ENCODE data around the gene RARA. TPM values are rescaled to one million over a fixed set of nuclear protein-coding genes. Genes with fewer than 3 reads are reported as not detected.
"Not testable (repeated sequence)": the region's sequence is repeated elsewhere in the genome, so short reads cannot be mapped to it uniquely, and the experiment has no call there.

The RARA gene
- total and polyA plus RNA-seq, 2 experiments from 2014 or later, result 7.4 to 15.9 TPM

- TF ChIP-seq, protein P1, sequence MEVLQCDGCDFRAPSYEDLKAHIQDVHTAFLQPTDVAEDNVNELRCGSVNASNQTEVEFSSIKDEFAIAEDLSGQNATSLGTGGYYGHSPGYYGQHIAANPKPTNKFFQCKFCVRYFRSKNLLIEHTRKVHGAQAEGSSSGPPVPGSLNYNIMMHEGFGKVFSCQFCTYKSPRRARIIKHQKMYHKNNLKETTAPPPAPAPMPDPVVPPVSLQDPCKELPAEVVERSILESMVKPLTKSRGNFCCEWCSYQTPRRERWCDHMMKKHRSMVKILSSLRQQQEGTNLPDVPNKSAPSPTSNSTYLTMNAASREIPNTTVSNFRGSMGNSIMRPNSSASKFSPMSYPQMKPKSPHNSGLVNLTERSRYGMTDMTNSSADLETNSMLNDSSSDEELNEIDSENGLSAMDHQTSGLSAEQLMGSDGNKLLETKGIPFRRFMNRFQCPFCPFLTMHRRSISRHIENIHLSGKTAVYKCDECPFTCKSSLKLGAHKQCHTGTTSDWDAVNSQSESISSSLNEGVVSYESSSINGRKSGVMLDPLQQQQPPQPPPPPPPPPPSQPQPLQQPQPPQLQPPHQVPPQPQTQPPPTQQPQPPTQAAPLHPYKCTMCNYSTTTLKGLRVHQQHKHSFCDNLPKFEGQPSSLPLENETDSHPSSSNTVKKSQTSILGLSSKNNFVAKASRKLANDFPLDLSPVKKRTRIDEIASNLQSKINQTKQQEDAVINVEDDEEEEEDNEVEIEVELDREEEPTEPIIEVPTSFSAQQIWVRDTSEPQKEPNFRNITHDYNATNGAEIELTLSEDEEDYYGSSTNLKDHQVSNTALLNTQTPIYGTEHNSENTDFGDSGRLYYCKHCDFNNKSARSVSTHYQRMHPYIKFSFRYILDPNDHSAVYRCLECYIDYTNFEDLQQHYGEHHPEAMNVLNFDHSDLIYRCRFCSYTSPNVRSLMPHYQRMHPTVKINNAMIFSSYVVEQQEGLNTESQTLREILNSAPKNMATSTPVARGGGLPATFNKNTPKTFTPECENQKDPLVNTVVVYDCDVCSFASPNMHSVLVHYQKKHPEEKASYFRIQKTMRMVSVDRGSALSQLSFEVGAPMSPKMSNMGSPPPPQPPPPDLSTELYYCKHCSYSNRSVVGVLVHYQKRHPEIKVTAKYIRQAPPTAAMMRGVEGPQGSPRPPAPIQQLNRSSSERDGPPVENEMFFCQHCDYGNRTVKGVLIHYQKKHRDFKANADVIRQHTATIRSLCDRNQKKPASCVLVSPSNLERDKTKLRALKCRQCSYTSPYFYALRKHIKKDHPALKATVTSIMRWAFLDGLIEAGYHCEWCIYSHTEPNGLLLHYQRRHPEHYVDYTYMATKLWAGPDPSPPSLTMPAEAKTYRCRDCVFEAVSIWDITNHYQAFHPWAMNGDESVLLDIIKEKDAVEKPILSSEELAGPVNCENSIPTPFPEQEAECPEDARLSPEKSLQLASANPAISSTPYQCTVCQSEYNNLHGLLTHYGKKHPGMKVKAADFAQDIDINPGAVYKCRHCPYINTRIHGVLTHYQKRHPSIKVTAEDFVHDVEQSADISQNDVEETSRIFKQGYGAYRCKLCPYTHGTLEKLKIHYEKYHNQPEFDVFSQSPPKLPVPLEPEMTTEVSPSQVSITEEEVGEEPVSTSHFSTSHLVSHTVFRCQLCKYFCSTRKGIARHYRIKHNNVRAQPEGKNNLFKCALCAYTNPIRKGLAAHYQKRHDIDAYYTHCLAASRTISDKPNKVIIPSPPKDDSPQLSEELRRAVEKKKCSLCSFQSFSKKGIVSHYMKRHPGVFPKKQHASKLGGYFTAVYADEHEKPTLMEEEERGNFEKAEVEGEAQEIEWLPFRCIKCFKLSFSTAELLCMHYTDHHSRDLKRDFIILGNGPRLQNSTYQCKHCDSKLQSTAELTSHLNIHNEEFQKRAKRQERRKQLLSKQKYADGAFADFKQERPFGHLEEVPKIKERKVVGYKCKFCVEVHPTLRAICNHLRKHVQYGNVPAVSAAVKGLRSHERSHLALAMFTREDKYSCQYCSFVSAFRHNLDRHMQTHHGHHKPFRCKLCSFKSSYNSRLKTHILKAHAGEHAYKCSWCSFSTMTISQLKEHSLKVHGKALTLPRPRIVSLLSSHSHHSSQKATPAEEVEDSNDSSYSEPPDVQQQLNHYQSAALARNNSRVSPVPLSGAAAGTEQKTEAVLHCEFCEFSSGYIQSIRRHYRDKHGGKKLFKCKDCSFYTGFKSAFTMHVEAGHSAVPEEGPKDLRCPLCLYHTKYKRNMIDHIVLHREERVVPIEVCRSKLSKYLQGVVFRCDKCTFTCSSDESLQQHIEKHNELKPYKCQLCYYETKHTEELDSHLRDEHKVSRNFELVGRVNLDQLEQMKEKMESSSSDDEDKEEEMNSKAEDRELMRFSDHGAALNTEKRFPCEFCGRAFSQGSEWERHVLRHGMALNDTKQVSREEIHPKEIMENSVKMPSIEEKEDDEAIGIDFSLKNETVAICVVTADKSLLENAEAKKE (CRISPR knock-in tag; IDR thresholded peaks at IDR 0.05), result no peak
- TF ChIP-seq ZNF114 (CRISPR knock-in tag; IDR thresholded peaks at IDR 0.05) (no peak), ZNF331 (CRISPR knock-in tag; IDR thresholded peaks at IDR 0.05; ENCODE audit: low read depth) (no peak), STAT1 (IDR thresholded peaks at IDR 0.05; ENCODE audit: unreplicated experiment) (no peak), CTCF (conservative IDR thresholded peaks at IDR 0.05; ENCODE audit: low read depth in 2 of 2) (no peak)
Measured at GRCh38 chr17:40366076-40366860, 57.3 kb downstream of the RARA start (continued).

DNA sequence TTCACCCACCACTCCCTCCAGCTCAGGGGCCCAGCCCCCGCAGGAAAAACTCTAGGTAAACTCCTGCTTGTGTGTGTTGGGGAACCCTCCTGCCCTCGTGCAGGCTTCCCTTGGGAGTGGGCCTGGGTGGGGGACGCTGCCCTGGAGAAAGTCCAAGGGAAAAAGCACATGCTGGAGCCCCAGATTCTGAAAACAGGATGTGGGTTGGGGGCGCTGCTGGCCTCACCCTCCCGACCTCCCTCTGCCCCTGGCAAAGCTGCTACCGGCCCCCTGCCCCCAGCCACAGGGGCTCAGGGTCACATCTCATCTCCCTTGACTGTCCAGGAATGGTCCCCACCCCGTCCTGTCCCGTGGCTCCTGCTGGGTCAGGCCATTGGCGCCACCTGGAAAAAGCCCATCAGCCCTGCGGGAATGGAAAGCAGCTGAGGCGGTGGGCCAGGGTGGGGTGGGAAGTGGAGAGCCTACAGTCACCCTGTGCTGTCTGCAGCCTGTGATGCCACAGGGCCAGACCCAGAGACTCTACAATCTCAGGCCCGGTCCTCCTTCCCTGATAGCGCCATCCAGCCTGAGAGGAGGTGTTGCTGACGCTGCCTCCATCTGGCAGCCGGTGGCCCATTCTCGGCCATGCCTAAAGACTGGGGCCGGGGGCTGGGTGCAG lies 58.0 kb downstream of the RARA start:
- Mint-ChIP-seq H3K4me1 (peaks cover 23% of the 10 kb centered on the region), H3K36me3 (ENCODE audit: low read depth) (peaks cover 3% of the 10 kb centered on the region; the same call in 2 of the 3 replicates), H3K27ac (no peak overlapping the region), H3K27me3 (ENCODE audit: insufficient read depth, low read depth, poor library complexity) (peaks cover 36% of the 10 kb centered on the region), H3K9me3 (peaks cover 5% of the 10 kb centered on the region), H3K4me3 (no peak overlapping the region)
- ATAC-seq, result no peak
- Histone ChIP-seq H3K36me3 (ENCODE audit: insufficient read depth) (no peaks in the 10 kb centered on the region), H3K4me1 (ENCODE audit: insufficient read depth) (peaks cover 13% of the 10 kb centered on the region; the same call in 1 of the 2 replicates), H3K9me2 (ENCODE audit: insufficient read depth) (no peaks in the 10 kb centered on the region), H3K4me3 (no peak overlapping the region), H3F3A (replicated peaks; ENCODE audit: low read depth) (peaks cover 4% of the 10 kb centered on the region; the same call in 1 of the 2 replicates), H3K79me2 (replicated peaks; ENCODE audit: insufficient read depth) (no peaks in the 10 kb centered on the region), H2AFZ (no peak overlapping the region), H3K27me3 (ENCODE audit: insufficient read depth) (peaks cover 25% of the 10 kb centered on the region), H4K20me1 (replicated peaks; ENCODE audit: insufficient read depth) (no peaks in the 10 kb centered on the region), H3K27ac (ENCODE audit: low read depth) (no peak overlapping the region), H3K4me2 (no peak overlapping the region)
- TF ChIP-seq CTCF (conservative IDR thresholded peaks at IDR 0.05; ENCODE audit: low read depth in 2 of 2) (0 out of 4 replicates have a peak, but pooled peaks of 1 of the 2 experiments have one; percentile 21), EZH2 (IDR thresholded peaks at IDR 0.05; ENCODE audit: low read depth, unreplicated experiment) (no peak)
- no peak for DNase-seq (ENCODE audit: low spot score)

DNA sequence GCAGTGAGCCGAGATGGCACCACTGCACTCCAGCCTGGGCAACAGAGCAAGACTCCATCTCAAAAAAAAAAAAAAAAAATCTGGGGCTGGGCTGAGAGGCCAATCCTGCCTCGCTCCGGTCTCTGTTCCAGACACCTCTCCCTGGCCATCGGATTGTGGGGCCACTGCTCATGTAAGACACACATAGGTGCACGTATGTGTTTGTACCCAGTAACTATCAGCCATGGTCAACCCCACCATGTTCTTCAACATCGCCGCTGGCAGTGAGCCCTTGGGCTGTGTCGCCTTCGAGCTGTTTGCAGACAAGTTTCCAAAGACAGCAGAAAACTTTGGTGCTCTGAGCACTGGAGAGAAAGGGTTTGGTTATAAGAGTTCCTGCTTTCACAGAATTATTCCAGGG lies 58.7 kb downstream of the RARA start:
- H3K9me3 Mint-ChIP-seq; H3F3A ChIP-seq (replicated peaks; ENCODE audit: low read depth); H3K27ac ChIP-seq (ENCODE audit: low read depth); H3K4me1 ChIP-seq (ENCODE audit: insufficient read depth); H3K4me2 ChIP-seq; H3K27ac Mint-ChIP-seq; H3K36me3 Mint-ChIP-seq (ENCODE audit: low read depth); H3K36me3 ChIP-seq (ENCODE audit: insufficient read depth); DNase-seq (ENCODE audit: low spot score); H4K20me1 ChIP-seq (replicated peaks; ENCODE audit: insufficient read depth); H3K4me3 ChIP-seq; H2AFZ ChIP-seq; ATAC-seq; H3K4me3 Mint-ChIP-seq; H3K79me2 ChIP-seq (replicated peaks; ENCODE audit: insufficient read depth); H3K9me2 ChIP-seq (ENCODE audit: insufficient read depth): not testable (repeated sequence)
- H3K27me3 Mint-ChIP-seq (ENCODE audit: insufficient read depth, low read depth, poor library complexity), result peaks cover 34% of the 10 kb centered on the region
- H3K4me1 Mint-ChIP-seq, result peaks cover 17% of the 10 kb centered on the region
- H3K27me3 ChIP-seq (ENCODE audit: insufficient read depth), result peaks cover 17% of the 10 kb centered on the region
